KBM-7 (cell line): ENCODE results near the gene PLEKHG2.

Experiments
- DNase-seq: peaks from one replicate; pipeline ENCODE4 v3.0.0-alpha.2; 2015
- in situ Hi-C: fragments of 300-500 bp; cut with MboI; formaldehyde crosslinking; loops from 2 replicates; pipeline ENCODE4 v1.14.3; 2020; ENCODE audit warnings: low sequenced_read_pairs, low pct_unique_long_range_greater_than_20kb, mixed read lengths

The PLEKHG2 gene

GRCh38 chr19:39472746-39473442 is 60.4 kb downstream of the PLEKHG2 start:
- in situ Hi-C loops, result no loop called here

GRCh38 chr19:39473443-39473960 is 61.0 kb downstream of the PLEKHG2 start:
- in situ Hi-C loops, result no loop called here
- no peak for DNase-seq

More at GRCh38 chr19:39472746-39473442, 60.4 kb downstream of the PLEKHG2 start:
- no peak for DNase-seq

GRCh38 chr19:39474139-39474620 is 61.7 kb downstream of the PLEKHG2 start:
- in situ Hi-C loops, result no loop called here
- peak; percentile 43 for DNase-seq

GRCh38 chr19:39475748-39476147 is 63.3 kb downstream of the PLEKHG2 start:
- in situ Hi-C loops, result no loop called here
- DNase-seq, result no peak
